Effector memory CD4-positive, alpha-beta T cell (primary cell): ENCODE data around the gene PRDM2.

Experiments
- DNase-seq, 3 donors: peaks; one replicate each; pipeline ENCODE4 v3.0.0-alpha.2; 2020
- H3K27ac ChIP-seq: 2 replicates; pipeline ENCODE4 v1.7.0; 2013; ENCODE audit warnings: mild to moderate bottlenecking, low read length, moderate library complexity; ENCODE audit not compliant: insufficient read depth, poor library complexity, severe bottlenecking
- H3K27me3 ChIP-seq: replicated peaks from 2 replicates; pipeline ENCODE4 v1.7.0; 2013; ENCODE audit warnings: mild to moderate bottlenecking, low read length; ENCODE audit not compliant: insufficient read depth, control insufficient read depth, poor library complexity, severe bottlenecking
- H3K36me3 ChIP-seq: 2 replicates; pipeline ENCODE4 v1.7.0; 2013; ENCODE audit warnings: mild to moderate bottlenecking, low read length, moderate library complexity; ENCODE audit not compliant: control insufficient read depth, insufficient read depth
- H3K4me1 ChIP-seq: 2 replicates; pipeline ENCODE4 v1.7.0; 2013; ENCODE audit warnings: low read length, mild to moderate bottlenecking; ENCODE audit not compliant: control insufficient read depth, insufficient read depth, poor library complexity, severe bottlenecking
- H3K4me3 ChIP-seq: 2 replicates; pipeline ENCODE4 v1.7.0; 2013; ENCODE audit warnings: low read length, low read depth, mild to moderate bottlenecking; ENCODE audit not compliant: insufficient read depth, poor library complexity, severe bottlenecking
- H3K9me3 ChIP-seq: 2 replicates; pipeline ENCODE4 v1.7.0; 2013; ENCODE audit warnings: mild to moderate bottlenecking, low read length, moderate library complexity; ENCODE audit not compliant: control insufficient read depth

PRDM2 gene

GRCh38 chr1:13694886-13695684, 4.9 kb upstream of the PRDM2 start:
- H3K9me3 ChIP-seq, result no peaks in the 10 kb centered on the region
- H3K4me3 ChIP-seq, result no peak overlapping the region
- peaks cover 6% of the 10 kb centered on the region for H3K4me1 ChIP-seq
- DNase-seq, result no peak
- no peak overlapping the region for H3K27ac ChIP-seq
- H3K27me3 ChIP-seq, result no peaks in the 10 kb centered on the region
- H3K36me3 ChIP-seq, result no peaks in the 10 kb centered on the region

- no peak for DNase-seq
- Histone ChIP-seq H3K9me3 (no peaks in the 10 kb centered on the region), H3K27me3 (no peaks in the 10 kb centered on the region), H3K4me1 (peaks cover 17% of the 10 kb centered on the region), H3K27ac (no peak overlapping the region), H3K4me3 (no peak overlapping the region), H3K36me3 (no peaks in the 10 kb centered on the region)
Observed at GRCh38 chr1:13697738-13698137, 2.2 kb upstream of the PRDM2 start.

- no peak for DNase-seq
- Histone ChIP-seq H3K9me3 (no peaks in the 10 kb centered on the region), H3K36me3 (no peaks in the 10 kb centered on the region), H3K4me1 (peaks cover 26% of the 10 kb centered on the region), H3K27me3 (no peaks in the 10 kb centered on the region), H3K27ac (peak overlapping the region; percentile 94), H3K4me3 (peak overlapping the region; percentile 82)
Observed at GRCh38 chr1:13699510-13699909, 478 bp upstream of the PRDM2 start.

GRCh38 chr1:13700521-13701270, 708 bp downstream of the PRDM2 start:
- no peaks in the 10 kb centered on the region for H3K9me3 ChIP-seq
- peak overlapping the region; percentile 75 for H3K4me3 ChIP-seq
- no peaks in the 10 kb centered on the region for H3K36me3 ChIP-seq
- no peaks in the 10 kb centered on the region for H3K27me3 ChIP-seq
- peak; percentile 17 to 38 (median 29) for DNase-seq
- peaks cover 26% of the 10 kb centered on the region for H3K4me1 ChIP-seq
- H3K27ac ChIP-seq, result peak overlapping the region; percentile 94

- Histone ChIP-seq H3K27me3 (no peaks in the 10 kb centered on the region), H3K4me1 (peaks cover 26% of the 10 kb centered on the region), H3K4me3 (peak overlapping the region; percentile 75), H3K9me3 (no peaks in the 10 kb centered on the region), H3K27ac (peak overlapping the region; percentile 94), H3K36me3 (no peaks in the 10 kb centered on the region)
- DNase-seq, result no peak
Observed at GRCh38 chr1:13701271-13701640, 1.3 kb downstream of the PRDM2 start.

GRCh38 chr1:13702425-13703127, 2.6 kb downstream of the PRDM2 start:
- H3K4me3 ChIP-seq, result peak overlapping the region; percentile 32
- peak overlapping the region; percentile 94 for H3K27ac ChIP-seq
- H3K36me3 ChIP-seq, result no peaks in the 10 kb centered on the region
- peaks cover 26% of the 10 kb centered on the region for H3K4me1 ChIP-seq
- H3K27me3 ChIP-seq, result no peaks in the 10 kb centered on the region
- peak; percentile 72 to 78 (median 77) for DNase-seq
- H3K9me3 ChIP-seq, result no peaks in the 10 kb centered on the region

GRCh38 chr1:13703128-13703513, 3.1 kb downstream of the PRDM2 start:
- H3K4me1 ChIP-seq, result peaks cover 26% of the 10 kb centered on the region
- no peaks in the 10 kb centered on the region for H3K9me3 ChIP-seq
- no peak for DNase-seq
- no peaks in the 10 kb centered on the region for H3K27me3 ChIP-seq
- H3K36me3 ChIP-seq, result no peaks in the 10 kb centered on the region
- H3K4me3 ChIP-seq, result no peak overlapping the region
- H3K27ac ChIP-seq, result peak overlapping the region; percentile 94

- Histone ChIP-seq H3K4me3 (no peak overlapping the region), H3K36me3 (no peaks in the 10 kb centered on the region), H3K27me3 (no peaks in the 10 kb centered on the region), H3K9me3 (no peaks in the 10 kb centered on the region), H3K27ac (peak overlapping the region; percentile 94), H3K4me1 (peaks cover 26% of the 10 kb centered on the region)
- no peak for DNase-seq
Observed at GRCh38 chr1:13703558-13704490, 3.8 kb downstream of the PRDM2 start.

- Histone ChIP-seq H3K27me3 (no peaks in the 10 kb centered on the region), H3K27ac (no peak overlapping the region), H3K36me3 (no peaks in the 10 kb centered on the region), H3K4me1 (peaks cover 20% of the 10 kb centered on the region), H3K9me3 (no peaks in the 10 kb centered on the region), H3K4me3 (no peak overlapping the region)
- no peak for DNase-seq
Observed at GRCh38 chr1:13706046-13706445, 6.1 kb downstream of the PRDM2 start.
